Kidney (tissue), 14 donors: ENCODE results near the gene ZNF679. TPM values are rescaled to one million over a fixed set of nuclear protein-coding genes. Genes with fewer than 3 reads are reported as not detected.
"Not testable (repeated sequence)": the region's sequence is repeated elsewhere in the genome, so short reads cannot be mapped to it uniquely, and the experiment has no call there.

Experiments used
- DNase-seq, 5 donors: peaks; one replicate each; pipeline ENCODE4 v3.0.0-alpha.2; 2013 to 2020
- FAIRE-seq: peaks from 2 replicates; lab custom pipeline; 2012; peaks lifted over from hg19 to GRCh38; lab: Jason Lieb, UNC
- H3K27ac ChIP-seq, 2 donors: one replicate each; pipeline ENCODE4 v1.7.0; 2013; ENCODE audit warnings: low read depth in 2 of 2, low read length in 2 of 2, inconsistent platforms in 1 of 2
- H3K27me3 ChIP-seq: one replicate; pipeline ENCODE4 v1.7.1; 2013; ENCODE audit warnings: low read length, inconsistent platforms; ENCODE audit not compliant: control insufficient read depth, insufficient read depth
- H3K36me3 ChIP-seq, 3 donors: one replicate each; pipeline versions ENCODE4 v1.7.0 to v1.7.1; 2013; ENCODE audit warnings: low read length in 3 of 3, control low read depth in 1 of 3, inconsistent platforms in 1 of 3; ENCODE audit not compliant: insufficient read depth in 3 of 3, control insufficient read depth in 2 of 3
- H3K4me1 ChIP-seq, 3 donors: one replicate each; pipeline versions ENCODE4 v1.7.0 to v1.7.1; 2013; ENCODE audit warnings: low read length in 3 of 3, inconsistent platforms in 1 of 3, low read depth in 1 of 3; ENCODE audit not compliant: control insufficient read depth in 2 of 3, insufficient read depth in 2 of 3
- H3K4me3 ChIP-seq, 3 donors: one replicate each; pipeline versions ENCODE4 v1.7.0 to v1.8.1; 2013; ENCODE audit warnings: low read length in 3 of 3, control low read depth in 1 of 3, inconsistent platforms in 1 of 3
- H3K9ac ChIP-seq, 3 donors: one replicate each; pipeline versions ENCODE4 v1.7.0 to v1.7.1; 2013; ENCODE audit warnings: low read length in 3 of 3, control low read depth in 1 of 3, inconsistent platforms in 1 of 3
- H3K9me3 ChIP-seq, 3 donors: one replicate each; pipeline versions ENCODE4 v1.7.0 to v1.7.1; 2013; ENCODE audit warnings: low read length in 3 of 3, control low read depth in 1 of 3, inconsistent platforms in 1 of 3; ENCODE audit not compliant: control insufficient read depth in 2 of 3, insufficient read depth in 1 of 3
- intact Hi-C: fragments of 100-400 bp; cut with DNase I; formaldehyde crosslinking; loops from one replicate; pipeline ENCODE4 v1.11.1; 2022
- polyA plus RNA-seq: library from polyadenylated mRNA; stranded (reverse); fragments of 350-450 nt; fragmentation: Illumina TruSeq; extraction: RNeasy Lipid Tissue Mini Kit (QIAGEN cat#74804); gene quantifications from one replicate; pipeline ENCODE4 v1.2.3, GENCODE V29; 2014; ENCODE audit warnings: low read depth, low replicate concordance; ENCODE audit not compliant: insufficient read depth
- total RNA-seq: library from RNA; stranded (reverse); fragmentation: NEBNext Ultra II Directional; extraction: Animal tissue kit (Norgen Biotek cat#: 25700); gene quantifications from one replicate; pipeline ENCODE4 v1.2.1, GENCODE V29; 2021
- TF ChIP-seq, protein P1 (sequence below): IDR thresholded peaks from 3 replicates; pipeline ENCODE4 v1.5.1; 2012; ENCODE audit warnings: mild to moderate bottlenecking, moderate library complexity, borderline replicate concordance; ENCODE audit not compliant: insufficient read depth; ENCODE audit errors: extremely low read depth
- donor health status: control.
- donor health status: control.
- donor health status: control.
- donor health status: control.
- donor health status: control.
- donor health status: DM: yes; HTN: yes; CAD: no.
- donor health status: Normal renal cell carcinoma (clear cell type).

ZNF679 gene
- total and polyA plus RNA-seq, 2 donors from 2014 or later: not detected

DNA sequence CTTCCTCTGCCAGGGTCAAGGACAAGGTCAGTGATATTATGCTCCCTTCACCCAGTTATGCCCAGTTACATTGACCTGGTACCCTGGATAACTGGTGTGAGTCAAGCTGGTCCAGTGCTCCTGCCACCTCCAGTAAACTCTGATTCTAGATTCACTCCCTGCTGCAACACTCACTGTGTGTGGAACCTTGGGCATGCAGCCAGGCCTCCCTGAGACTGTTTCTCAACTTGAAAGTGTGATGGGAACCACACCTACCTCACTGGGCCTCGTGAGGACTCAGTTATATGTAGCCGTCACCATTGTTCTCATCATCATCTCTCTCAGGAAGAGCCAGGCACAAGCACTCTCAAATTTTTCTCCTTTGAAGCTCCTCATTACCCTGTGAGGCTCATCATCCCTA, 84.6 kb downstream of the ZNF679 start:
- H3K36me3 ChIP-seq: no peaks in the 10 kb centered on the region
- H3K4me3 ChIP-seq: no peak overlapping the region
- DNase-seq: no peak
- intact Hi-C loops: no loop called here
- H3K9ac ChIP-seq: no peak overlapping the region
- peaks cover 0 to 8% (median 0%) of the 10 kb centered on the region in 3 donors for H3K4me1 ChIP-seq
- FAIRE-seq: no peak
- H3K9me3 ChIP-seq: no peaks in the 10 kb centered on the region
- H3K27ac ChIP-seq: no peak overlapping the region
- H3K27me3 ChIP-seq: no peaks in the 10 kb centered on the region
- TF ChIP-seq, protein P1, sequence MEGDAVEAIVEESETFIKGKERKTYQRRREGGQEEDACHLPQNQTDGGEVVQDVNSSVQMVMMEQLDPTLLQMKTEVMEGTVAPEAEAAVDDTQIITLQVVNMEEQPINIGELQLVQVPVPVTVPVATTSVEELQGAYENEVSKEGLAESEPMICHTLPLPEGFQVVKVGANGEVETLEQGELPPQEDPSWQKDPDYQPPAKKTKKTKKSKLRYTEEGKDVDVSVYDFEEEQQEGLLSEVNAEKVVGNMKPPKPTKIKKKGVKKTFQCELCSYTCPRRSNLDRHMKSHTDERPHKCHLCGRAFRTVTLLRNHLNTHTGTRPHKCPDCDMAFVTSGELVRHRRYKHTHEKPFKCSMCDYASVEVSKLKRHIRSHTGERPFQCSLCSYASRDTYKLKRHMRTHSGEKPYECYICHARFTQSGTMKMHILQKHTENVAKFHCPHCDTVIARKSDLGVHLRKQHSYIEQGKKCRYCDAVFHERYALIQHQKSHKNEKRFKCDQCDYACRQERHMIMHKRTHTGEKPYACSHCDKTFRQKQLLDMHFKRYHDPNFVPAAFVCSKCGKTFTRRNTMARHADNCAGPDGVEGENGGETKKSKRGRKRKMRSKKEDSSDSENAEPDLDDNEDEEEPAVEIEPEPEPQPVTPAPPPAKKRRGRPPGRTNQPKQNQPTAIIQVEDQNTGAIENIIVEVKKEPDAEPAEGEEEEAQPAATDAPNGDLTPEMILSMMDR: no peak

GRCh38 chr7:64313740-64314491, 85.6 kb downstream of the ZNF679 start, which contains the start of gene ZNF736:
Gene ZNF736 (plus strand): TSS chr7:64313961. CDS start chr7:64314151, 190 bp downstream.
- peak; percentile 96 for FAIRE-seq
- intact Hi-C loops: no loop called here
- H3K9ac ChIP-seq: peak within 1 kb of the TSS; percentile 75 to 99 (median 94)

GRCh38 chr7:64314566-64314965, 86.3 kb downstream of the ZNF679 start:
- FAIRE-seq: no peak
- H3K9me3 ChIP-seq: no peaks in the 10 kb centered on the region
- intact Hi-C loops: no loop called here
- H3K27me3 ChIP-seq: no peaks in the 10 kb centered on the region
- no peaks in the 10 kb centered on the region for H3K36me3 ChIP-seq
- H3K4me1 ChIP-seq: peaks cover 0 to 6% (median 0%) of the 10 kb centered on the region in 3 donors
- TF ChIP-seq, protein P1: no peak
- peak in 4 of 5 donors; percentile 24 to 63 (median 30) for DNase-seq
- peak overlapping the region in 1 of 2 donors; percentile 86 for H3K27ac ChIP-seq
- peak overlapping the region; percentile 87 to 100 (median 99) for H3K4me3 ChIP-seq
- peak overlapping the region; percentile 75 to 99 (median 94) for H3K9ac ChIP-seq

More at GRCh38 chr7:64313740-64314491, 85.6 kb downstream of the ZNF679 start, which contains the start of gene ZNF736:
- no peaks in the 10 kb centered on the region for H3K9me3 ChIP-seq
- H3K27me3 ChIP-seq: no peaks in the 10 kb centered on the region
- peak within 1 kb of the TSS; percentile 81 to 86 for H3K27ac ChIP-seq
- H3K4me1 ChIP-seq: peaks cover 0 to 6% (median 0%) of the 10 kb centered on the region in 3 donors
- DNase-seq: peak; percentile 94 to 98 (median 95)
- no peaks in the 10 kb centered on the region for H3K36me3 ChIP-seq
- H3K4me3 ChIP-seq: peak within 1 kb of the TSS; percentile 87 to 100 (median 99)
- TF ChIP-seq, protein P1: no peak

DNA sequence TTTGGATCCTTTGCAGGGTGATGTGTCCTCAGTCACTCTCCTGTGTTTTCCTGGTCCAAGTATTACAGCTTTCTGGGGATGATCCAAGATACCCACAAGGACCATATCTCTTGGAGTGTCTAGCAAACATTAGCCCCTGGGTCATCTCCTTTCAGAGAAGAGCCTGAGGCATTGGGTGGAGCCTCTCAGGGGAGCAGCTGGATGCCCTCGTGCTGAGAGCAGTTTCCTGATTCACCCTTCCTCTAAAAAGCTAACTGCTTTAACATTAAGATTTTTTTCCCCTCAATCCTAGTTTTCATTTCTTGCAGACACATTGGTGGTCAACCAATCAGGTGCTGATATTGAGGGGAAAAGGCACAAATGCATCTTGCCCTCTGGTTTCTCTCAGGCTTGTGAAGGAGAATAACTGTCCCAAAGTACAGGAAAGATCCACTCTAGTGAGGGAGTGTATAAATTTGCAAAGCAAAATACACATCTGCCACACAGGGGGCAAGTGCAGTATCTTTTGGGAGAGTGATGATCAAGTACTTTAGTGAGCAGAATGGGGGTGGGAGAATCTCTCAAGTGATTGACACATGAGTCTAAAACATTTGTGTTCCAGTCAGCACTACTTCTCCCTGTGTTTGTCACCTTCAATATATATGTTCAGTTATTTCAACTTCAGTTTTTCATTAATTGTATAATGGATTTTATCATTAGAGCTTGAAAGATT, 87.9 kb downstream of the ZNF679 start:
- H3K27me3 ChIP-seq, H3K9me3 ChIP-seq, DNase-seq, H3K4me1 ChIP-seq, intact Hi-C loops, H3K9ac ChIP-seq, H3K27ac ChIP-seq, H3K36me3 ChIP-seq: not testable (repeated sequence)
- H3K4me3 ChIP-seq: peak overlapping the region in 1 of 3 donors; percentile 87
- peak; percentile 19 for FAIRE-seq
